Measurements from ENCODE around the gene DFFA.
"Not testable (repeated sequence)": the region's sequence is repeated elsewhere in the genome, so short reads cannot be mapped to it uniquely, and the experiment has no call there.

DFFA gene

GRCh38 chr1:10428984-10429383 lies 43.3 kb downstream of the DFFA start:
- FAIRE-seq = no peak
- no peak for TF ChIP-seq CTCF (IDR thresholded peaks at IDR 0.05; ENCODE audit: insufficient read depth, missing control alignments)

GRCh38 chr1:10426535-10426848 lies 45.8 kb downstream of the DFFA start:
- FAIRE-seq; DNase-seq (ENCODE audit: insufficient read length, low spot score): not testable (repeated sequence)

More at GRCh38 chr1:10428984-10429383, 43.3 kb downstream of the DFFA start:
- no peak for DNase-seq (ENCODE audit: insufficient read length, low spot score)

- not testable (repeated sequence) for FAIRE-seq; DNase-seq (ENCODE audit: insufficient read length, low spot score)
Measured at GRCh38 chr1:10425826-10426534, 46.3 kb downstream of the DFFA start.

GRCh38 chr1:10424651-10425050 lies 47.7 kb downstream of the DFFA start:
- DNase-seq (ENCODE audit: insufficient read length, low spot score) = no peak
- FAIRE-seq = no peak
- TF ChIP-seq CTCF (IDR thresholded peaks at IDR 0.05; ENCODE audit: insufficient read depth, missing control alignments) = no peak

- no peak for TF ChIP-seq CTCF (IDR thresholded peaks at IDR 0.05; ENCODE audit: insufficient read depth, missing control alignments)
- no peak for FAIRE-seq
- no peak for DNase-seq (ENCODE audit: insufficient read length, low spot score)
Measured at GRCh38 chr1:10424034-10424433, 48.3 kb downstream of the DFFA start.

- FAIRE-seq = no peak
- DNase-seq (ENCODE audit: insufficient read length, low spot score) = no peak
- no peak for TF ChIP-seq CTCF (IDR thresholded peaks at IDR 0.05; ENCODE audit: insufficient read depth, missing control alignments)
Measured at GRCh38 chr1:10421637-10422036, 50.7 kb downstream of the DFFA start.

GRCh38 chr1:10419351-10419750 lies 53.0 kb downstream of the DFFA start:
- DNase-seq (ENCODE audit: insufficient read length, low spot score) = no peak
- no peak for FAIRE-seq
- TF ChIP-seq CTCF (IDR thresholded peaks at IDR 0.05; ENCODE audit: insufficient read depth, missing control alignments) = no peak

GRCh38 chr1:10418741-10419140 lies 53.6 kb downstream of the DFFA start:
- not testable (repeated sequence) for FAIRE-seq; DNase-seq (ENCODE audit: insufficient read length, low spot score)

GRCh38 chr1:10415967-10416366 lies 56.4 kb downstream of the DFFA start:
- DNase-seq (ENCODE audit: insufficient read length, low spot score); FAIRE-seq: not testable (repeated sequence)

Measured in D721Med (cell line).